Measurements from ENCODE around the gene DNHD1. TPM values are rescaled to one million over a fixed set of nuclear protein-coding genes. Genes with fewer than 3 reads are reported as not detected.

The DNHD1 gene
- 10 to 100 TPM in 1 of 3 donors, 1 to 10 TPM in 2; 7.3 to 13.4 (median 7.3) TPM for polyA plus RNA-seq (ENCODE audit: insufficient read length in 3 of 3)
- long read RNA-seq, donor 1, partial matches to known transcripts = 18 of 28 reads
- long read RNA-seq, donor 1, other reads (novel, unspliced or antisense) = 9 of 28 reads
- long read RNA-seq, donor 2, partial matches to known transcripts = 20 of 20 reads
- long read RNA-seq, donor 2, other reads (novel, unspliced or antisense) = 0 of 20 reads
- long read RNA-seq, donor 3, partial matches to known transcripts = 15 of 24 reads
- long read RNA-seq, donor 3, other reads (novel, unspliced or antisense) = 9 of 24 reads
- long read RNA-seq, donor 4 = 0 reads
- long read RNA-seq, donor 5 = 0 reads
- long read RNA-seq, donor 6 = 0 reads
- long read RNA-seq, donor 7, partial matches to known transcripts = 16 of 16 reads
- long read RNA-seq, donor 7, other reads (novel, unspliced or antisense) = 0 of 16 reads
- long read RNA-seq, donor 8, partial matches to known transcripts = 31 of 43 reads
- long read RNA-seq, donor 8, other reads (novel, unspliced or antisense) = 12 of 43 reads
- long read RNA-seq, donor 9, partial matches to known transcripts = 7 of 14 reads
- long read RNA-seq, donor 9, other reads (novel, unspliced or antisense) = 7 of 14 reads
- long read RNA-seq, donor 10, partial matches to known transcripts = 12 of 12 reads
- long read RNA-seq, donor 10, other reads (novel, unspliced or antisense) = 0 of 12 reads
- long read RNA-seq, donor 11, partial matches to known transcripts = 11 of 21 reads
- long read RNA-seq, donor 11, other reads (novel, unspliced or antisense) = 10 of 21 reads
- long read RNA-seq, donor 12 = 0 reads
- long read RNA-seq, donor 13 = 0 reads
- long read RNA-seq, donor 14, partial matches to known transcripts = 0 of 7 reads
- long read RNA-seq, donor 14, other reads (novel, unspliced or antisense) = 7 of 7 reads
- long read RNA-seq, donor 15 = 0 reads
- long read RNA-seq, donor 16, partial matches to known transcripts = 115 of 164 reads
- long read RNA-seq, donor 16, other reads (novel, unspliced or antisense) = 49 of 164 reads

GRCh38 chr11:6497069-6497839 is at the start of gene DNHD1:
TSS of gene DNHD1 (plus strand) at chr11:6497280. CDS start at chr11:6498216, 936 bp downstream.
- DNase-seq (ENCODE audit: extremely low read depth in 1 of 11, low read depth in 9 of 11, low spot score in 4 of 11) = no peak

- no peak for DNase-seq (ENCODE audit: extremely low read depth in 1 of 11, low read depth in 9 of 11, low spot score in 4 of 11)
Measured at GRCh38 chr11:6448574-6448973, 48.5 kb upstream of the DNHD1 start.

- no peak for DNase-seq (ENCODE audit: extremely low read depth in 1 of 11, low read depth in 9 of 11, low spot score in 4 of 11)
Measured at GRCh38 chr11:6452219-6452618, 44.9 kb upstream of the DNHD1 start.

GRCh38 chr11:6453152-6453551 is 43.9 kb upstream of the DNHD1 start:
- no peak for DNase-seq (ENCODE audit: extremely low read depth in 1 of 11, low read depth in 9 of 11, low spot score in 4 of 11)

- DNase-seq (ENCODE audit: extremely low read depth in 1 of 11, low read depth in 9 of 11, low spot score in 4 of 11) = peak in 2 of 11 donors; percentile 28 to 47
Measured at GRCh38 chr11:6455070-6455469, 42.0 kb upstream of the DNHD1 start.

GRCh38 chr11:6456361-6457073 is 40.6 kb upstream of the DNHD1 start:
- DNase-seq (ENCODE audit: extremely low read depth in 1 of 11, low read depth in 9 of 11, low spot score in 4 of 11) = no peak

- DNase-seq (ENCODE audit: extremely low read depth in 1 of 11, low read depth in 9 of 11, low spot score in 4 of 11) = no peak
Measured at GRCh38 chr11:6457581-6458320, 39.3 kb upstream of the DNHD1 start.

GRCh38 chr11:6458352-6459098 is 38.6 kb upstream of the DNHD1 start:
- DNase-seq (ENCODE audit: extremely low read depth in 1 of 11, low read depth in 9 of 11, low spot score in 4 of 11) = no peak

GRCh38 chr11:6459099-6459450 is 38.0 kb upstream of the DNHD1 start:
- no peak for DNase-seq (ENCODE audit: extremely low read depth in 1 of 11, low read depth in 9 of 11, low spot score in 4 of 11)

GRCh38 chr11:6468712-6469495 is 28.2 kb upstream of the DNHD1 start:
- DNase-seq (ENCODE audit: extremely low read depth in 1 of 11, low read depth in 9 of 11, low spot score in 4 of 11) = peak; percentile 79 to 95 (median 89)

- DNase-seq (ENCODE audit: extremely low read depth in 1 of 11, low read depth in 9 of 11, low spot score in 4 of 11) = no peak
Measured at GRCh38 chr11:6469599-6469998, 27.5 kb upstream of the DNHD1 start.

- DNase-seq (ENCODE audit: extremely low read depth in 1 of 11, low read depth in 9 of 11, low spot score in 4 of 11) = no peak
Measured at GRCh38 chr11:6472934-6473333, 24.1 kb upstream of the DNHD1 start.

- DNase-seq (ENCODE audit: extremely low read depth in 1 of 11, low read depth in 9 of 11, low spot score in 4 of 11) = peak in 10 of 11 donors; percentile 68 to 87 (median 81)
Measured at GRCh38 chr11:6473451-6474412, 23.3 kb upstream of the DNHD1 start, which contains the start of gene TRIM3. TSS of gene TRIM3 (minus strand) at chr11:6473941. CDS start at chr11:6465695, 8,246 bp downstream.

GRCh38 chr11:6474413-6474792 is 22.7 kb upstream of the DNHD1 start:
- no peak for DNase-seq (ENCODE audit: extremely low read depth in 1 of 11, low read depth in 9 of 11, low spot score in 4 of 11)

GRCh38 chr11:6474806-6475500 is 22.1 kb upstream of the DNHD1 start:
- no peak for DNase-seq (ENCODE audit: extremely low read depth in 1 of 11, low read depth in 9 of 11, low spot score in 4 of 11)
